PFSK-1 (cell line): Measurements from ENCODE around the gene EML2.

Experiments
- FOXP2 ChIP-seq: optimal IDR thresholded peaks from 2 replicates; pipeline ENCODE3; 2011; ENCODE audit warnings: borderline replicate concordance, control low read depth, inconsistent platforms; ENCODE audit not compliant: insufficient read depth; ENCODE audit errors: extremely low read length, extremely low read depth
- POLR2AphosphoS5 ChIP-seq: IDR thresholded peaks from 2 replicates; pipeline ENCODE4 v1.6.1; 2012; ENCODE audit warnings: low read depth, mild to moderate bottlenecking, control low read depth, low read length, moderate library complexity
- SIN3A ChIP-seq: IDR thresholded peaks from 2 replicates; pipeline ENCODE4 v1.6.1; 2012; ENCODE audit warnings: mild to moderate bottlenecking, low read length, moderate library complexity, borderline replicate concordance; ENCODE audit not compliant: insufficient read depth
- TAF1 ChIP-seq: IDR thresholded peaks from 2 replicates; pipeline ENCODE4 v1.6.1; 2012; ENCODE audit warnings: low read length, control low read depth, borderline replicate concordance; ENCODE audit not compliant: insufficient read depth
- TF ChIP-seq, protein P1 (sequence below), 2 experiments: IDR thresholded peaks; 2 replicates each; pipeline versions ENCODE4 v1.6.1 to v1.8.0; 2011 to 2012; ENCODE audit warnings: low read depth in 2 of 2, low read length in 2 of 2, control low read depth in 1 of 2, inconsistent platforms in 1 of 2, mild to moderate bottlenecking in 1 of 2, moderate library complexity in 1 of 2; ENCODE audit not compliant: insufficient read depth in 1 of 2

DNA sequence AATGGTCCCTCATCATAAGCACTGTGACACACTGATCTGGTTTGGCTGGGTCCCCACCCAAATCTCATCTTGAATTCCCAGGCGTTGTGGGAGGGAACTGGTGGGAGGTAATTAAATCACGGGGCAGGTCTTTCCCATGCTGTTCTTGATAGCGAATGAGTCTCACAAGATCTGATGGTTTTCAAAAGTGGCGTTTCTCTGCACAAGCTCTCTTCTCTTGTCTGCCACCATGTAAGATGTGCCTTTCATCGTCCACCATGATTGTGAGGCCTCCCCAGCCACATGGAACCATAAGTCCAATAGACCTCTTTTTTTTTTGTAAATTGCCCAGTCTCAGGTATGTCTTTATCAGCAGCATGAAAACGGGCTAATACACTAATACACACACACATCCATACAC lies 30.2 kb downstream of the EML2 start:
- no peak for TF ChIP-seq TAF1
- TF ChIP-seq, protein P1, sequence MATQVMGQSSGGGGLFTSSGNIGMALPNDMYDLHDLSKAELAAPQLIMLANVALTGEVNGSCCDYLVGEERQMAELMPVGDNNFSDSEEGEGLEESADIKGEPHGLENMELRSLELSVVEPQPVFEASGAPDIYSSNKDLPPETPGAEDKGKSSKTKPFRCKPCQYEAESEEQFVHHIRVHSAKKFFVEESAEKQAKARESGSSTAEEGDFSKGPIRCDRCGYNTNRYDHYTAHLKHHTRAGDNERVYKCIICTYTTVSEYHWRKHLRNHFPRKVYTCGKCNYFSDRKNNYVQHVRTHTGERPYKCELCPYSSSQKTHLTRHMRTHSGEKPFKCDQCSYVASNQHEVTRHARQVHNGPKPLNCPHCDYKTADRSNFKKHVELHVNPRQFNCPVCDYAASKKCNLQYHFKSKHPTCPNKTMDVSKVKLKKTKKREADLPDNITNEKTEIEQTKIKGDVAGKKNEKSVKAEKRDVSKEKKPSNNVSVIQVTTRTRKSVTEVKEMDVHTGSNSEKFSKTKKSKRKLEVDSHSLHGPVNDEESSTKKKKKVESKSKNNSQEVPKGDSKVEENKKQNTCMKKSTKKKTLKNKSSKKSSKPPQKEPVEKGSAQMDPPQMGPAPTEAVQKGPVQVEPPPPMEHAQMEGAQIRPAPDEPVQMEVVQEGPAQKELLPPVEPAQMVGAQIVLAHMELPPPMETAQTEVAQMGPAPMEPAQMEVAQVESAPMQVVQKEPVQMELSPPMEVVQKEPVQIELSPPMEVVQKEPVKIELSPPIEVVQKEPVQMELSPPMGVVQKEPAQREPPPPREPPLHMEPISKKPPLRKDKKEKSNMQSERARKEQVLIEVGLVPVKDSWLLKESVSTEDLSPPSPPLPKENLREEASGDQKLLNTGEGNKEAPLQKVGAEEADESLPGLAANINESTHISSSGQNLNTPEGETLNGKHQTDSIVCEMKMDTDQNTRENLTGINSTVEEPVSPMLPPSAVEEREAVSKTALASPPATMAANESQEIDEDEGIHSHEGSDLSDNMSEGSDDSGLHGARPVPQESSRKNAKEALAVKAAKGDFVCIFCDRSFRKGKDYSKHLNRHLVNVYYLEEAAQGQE (IDR thresholded peaks at IDR 0.05; ENCODE audit: insufficient read depth in 1 of 2, low read depth in 2 of 2, low read length in 2 of 2), result no peak
- TF ChIP-seq POLR2AphosphoS5, result no peak
- no peak for TF ChIP-seq FOXP2
- TF ChIP-seq SIN3A, result no peak
